ENCODE data around the gene EXPH5.

EXPH5 gene

DNA sequence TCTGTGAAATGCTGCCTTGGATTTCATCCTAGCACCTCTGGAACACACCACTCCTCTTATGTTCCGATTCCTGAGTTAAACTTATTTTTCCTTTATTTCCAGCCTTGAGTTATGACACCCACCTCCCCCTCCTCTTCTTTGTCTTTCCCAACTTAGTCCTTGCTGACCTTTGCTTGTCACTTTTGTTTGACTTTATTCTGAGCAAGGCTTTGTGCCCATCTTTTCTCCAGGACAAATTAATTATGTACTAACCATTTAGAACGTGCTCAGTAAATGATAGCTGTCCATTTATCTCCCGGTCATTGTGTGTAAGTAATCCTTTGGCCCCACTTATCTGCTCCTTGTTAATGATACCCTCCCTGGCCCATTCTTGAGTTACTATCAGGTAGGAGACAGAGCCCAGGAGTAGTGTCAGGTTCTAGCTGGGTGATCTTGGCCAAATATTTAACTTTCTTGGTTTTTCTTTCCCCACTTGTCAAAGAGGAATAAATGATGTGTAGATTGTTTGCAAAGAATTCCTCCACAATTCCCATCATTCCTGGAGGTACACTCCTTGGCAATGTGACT lies 44.2 kb downstream of the EXPH5 start:
- Histone ChIP-seq H3K4me3 (ENCODE audit: low read length) (no peak overlapping the region), H3K4me2 (ENCODE audit: low read length) (no peak overlapping the region), H3K9me2 (replicated peaks; ENCODE audit: control insufficient read depth, low read length) (no peaks in the 10 kb centered on the region), H3K27me3 (ENCODE audit: control insufficient read depth, low read length) (no peaks in the 10 kb centered on the region), H3F3A (ENCODE audit: control insufficient read depth, insufficient read depth) (no peaks in the 10 kb centered on the region), H3K4me1 (ENCODE audit: control insufficient read depth, low read length) (no peaks in the 10 kb centered on the region), H3K9me3 (ENCODE audit: control insufficient read depth, insufficient read depth, low read length) (no peaks in the 10 kb centered on the region), H3K27ac (ENCODE audit: low read depth, low read length) (no peak overlapping the region), H3K79me2 (ENCODE audit: control insufficient read depth, low read length) (no peaks in the 10 kb centered on the region), H4K20me1 (ENCODE audit: control insufficient read depth, insufficient read depth, low read depth, low read length) (no peaks in the 10 kb centered on the region), H3K36me3 (ENCODE audit: control insufficient read depth, low read length) (no peaks in the 10 kb centered on the region)
- TF ChIP-seq EZH2phosphoT487 (IDR thresholded peaks at IDR 0.05; ENCODE audit: borderline replicate concordance, low read length): no peak
- TF ChIP-seq, protein P1, sequence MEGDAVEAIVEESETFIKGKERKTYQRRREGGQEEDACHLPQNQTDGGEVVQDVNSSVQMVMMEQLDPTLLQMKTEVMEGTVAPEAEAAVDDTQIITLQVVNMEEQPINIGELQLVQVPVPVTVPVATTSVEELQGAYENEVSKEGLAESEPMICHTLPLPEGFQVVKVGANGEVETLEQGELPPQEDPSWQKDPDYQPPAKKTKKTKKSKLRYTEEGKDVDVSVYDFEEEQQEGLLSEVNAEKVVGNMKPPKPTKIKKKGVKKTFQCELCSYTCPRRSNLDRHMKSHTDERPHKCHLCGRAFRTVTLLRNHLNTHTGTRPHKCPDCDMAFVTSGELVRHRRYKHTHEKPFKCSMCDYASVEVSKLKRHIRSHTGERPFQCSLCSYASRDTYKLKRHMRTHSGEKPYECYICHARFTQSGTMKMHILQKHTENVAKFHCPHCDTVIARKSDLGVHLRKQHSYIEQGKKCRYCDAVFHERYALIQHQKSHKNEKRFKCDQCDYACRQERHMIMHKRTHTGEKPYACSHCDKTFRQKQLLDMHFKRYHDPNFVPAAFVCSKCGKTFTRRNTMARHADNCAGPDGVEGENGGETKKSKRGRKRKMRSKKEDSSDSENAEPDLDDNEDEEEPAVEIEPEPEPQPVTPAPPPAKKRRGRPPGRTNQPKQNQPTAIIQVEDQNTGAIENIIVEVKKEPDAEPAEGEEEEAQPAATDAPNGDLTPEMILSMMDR (IDR thresholded peaks at IDR 0.05; ENCODE audit: low read depth, low read length, poor library complexity, severe bottlenecking): no peak

DNA sequence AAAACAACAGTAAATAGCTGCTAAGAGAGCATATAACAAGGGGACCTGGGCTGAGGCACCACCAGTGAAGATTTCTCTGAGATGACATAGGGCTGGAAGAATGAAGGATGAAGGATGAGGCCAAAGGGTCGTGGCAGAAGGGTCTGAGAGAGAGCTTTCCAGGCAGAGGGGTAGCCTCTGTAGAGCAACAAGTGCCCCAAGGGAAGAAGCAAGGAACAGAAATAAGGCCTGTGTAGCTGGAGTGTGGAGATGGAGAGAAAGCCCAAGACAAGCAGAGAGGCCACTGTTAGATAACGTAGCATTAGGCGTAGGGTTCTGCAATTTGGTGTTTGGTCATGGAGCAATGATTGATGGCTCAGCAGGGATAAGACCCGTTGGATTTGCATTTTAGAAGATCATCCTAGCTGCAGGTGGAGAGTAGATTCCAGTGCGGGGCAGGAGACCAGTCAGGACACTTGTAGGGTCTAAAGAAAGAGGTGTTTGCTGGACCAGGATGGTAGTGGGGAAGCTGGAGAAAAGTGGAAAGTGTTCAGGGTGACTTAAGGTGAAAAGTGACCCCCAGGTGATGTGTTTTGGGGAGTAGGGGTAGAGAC lies 47.6 kb downstream of the EXPH5 start:
- no peaks in the 10 kb centered on the region for H3K4me1 ChIP-seq (ENCODE audit: control insufficient read depth, low read length)
- TF ChIP-seq, protein P1 (IDR thresholded peaks at IDR 0.05; ENCODE audit: low read depth, low read length, poor library complexity, severe bottlenecking): no peak
- TF ChIP-seq EZH2phosphoT487 (IDR thresholded peaks at IDR 0.05; ENCODE audit: borderline replicate concordance, low read length): no peak
- H3K4me3 ChIP-seq (ENCODE audit: low read length): no peak overlapping the region
- H3K9me2 ChIP-seq (replicated peaks; ENCODE audit: control insufficient read depth, low read length): no peaks in the 10 kb centered on the region
- H3K27me3 ChIP-seq (ENCODE audit: control insufficient read depth, low read length): no peaks in the 10 kb centered on the region
- no peaks in the 10 kb centered on the region for H3F3A ChIP-seq (ENCODE audit: control insufficient read depth, insufficient read depth)
- H3K9me3 ChIP-seq (ENCODE audit: control insufficient read depth, insufficient read depth, low read length): no peaks in the 10 kb centered on the region
- no peaks in the 10 kb centered on the region for H4K20me1 ChIP-seq (ENCODE audit: control insufficient read depth, insufficient read depth, low read depth, low read length)
- H3K4me2 ChIP-seq (ENCODE audit: low read length): no peak overlapping the region
- no peaks in the 10 kb centered on the region for H3K36me3 ChIP-seq (ENCODE audit: control insufficient read depth, low read length)
- no peak overlapping the region for H3K27ac ChIP-seq (ENCODE audit: low read depth, low read length)
- no peaks in the 10 kb centered on the region for H3K79me2 ChIP-seq (ENCODE audit: control insufficient read depth, low read length)

DNA sequence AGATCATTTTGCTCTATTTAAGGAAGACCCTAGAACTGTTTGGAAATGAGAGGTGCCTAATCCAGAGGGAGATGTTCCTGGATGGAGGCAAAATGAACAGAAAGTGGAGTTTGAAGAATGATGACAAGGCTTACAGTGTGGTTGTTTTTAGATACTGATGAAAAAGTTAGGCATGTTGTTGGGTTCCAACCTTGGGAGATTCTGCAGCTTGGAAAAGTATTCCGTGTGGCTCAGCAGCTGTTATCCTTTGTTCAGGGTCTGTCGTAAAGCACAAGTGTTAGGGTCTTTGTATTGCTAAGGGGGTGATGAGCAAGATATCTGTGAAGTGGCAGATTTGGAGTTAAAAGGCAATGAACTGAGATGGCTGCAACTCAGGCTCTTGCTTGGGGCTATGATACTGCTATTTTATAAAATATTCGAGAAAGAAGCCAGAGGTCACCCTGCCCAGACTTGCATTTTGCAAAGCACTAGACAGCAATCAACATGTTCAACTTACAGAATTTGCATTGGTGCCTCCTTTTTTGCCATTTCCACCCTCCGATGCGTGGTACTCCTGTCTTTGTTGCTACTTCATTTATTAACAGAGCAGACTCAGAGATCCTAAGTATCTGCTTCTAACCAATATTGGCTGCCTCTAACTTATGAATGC lies 50.1 kb downstream of the EXPH5 start:
- H3K79me2 ChIP-seq (ENCODE audit: control insufficient read depth, low read length): no peaks in the 10 kb centered on the region
- H3K27ac ChIP-seq (ENCODE audit: low read depth, low read length): no peak overlapping the region
- H3F3A ChIP-seq (ENCODE audit: control insufficient read depth, insufficient read depth): no peaks in the 10 kb centered on the region
- H3K36me3 ChIP-seq (ENCODE audit: control insufficient read depth, low read length): no peaks in the 10 kb centered on the region
- no peaks in the 10 kb centered on the region for H3K27me3 ChIP-seq (ENCODE audit: control insufficient read depth, low read length)
- no peaks in the 10 kb centered on the region for H3K9me2 ChIP-seq (replicated peaks; ENCODE audit: control insufficient read depth, low read length)
- H3K4me3 ChIP-seq (ENCODE audit: low read length): no peak overlapping the region
- no peak overlapping the region for H3K4me2 ChIP-seq (ENCODE audit: low read length)
- no peaks in the 10 kb centered on the region for H3K4me1 ChIP-seq (ENCODE audit: control insufficient read depth, low read length)
- TF ChIP-seq EZH2phosphoT487 (IDR thresholded peaks at IDR 0.05; ENCODE audit: borderline replicate concordance, low read length): no peak
- TF ChIP-seq, protein P1 (IDR thresholded peaks at IDR 0.05; ENCODE audit: low read depth, low read length, poor library complexity, severe bottlenecking): no peak
- no peaks in the 10 kb centered on the region for H3K9me3 ChIP-seq (ENCODE audit: control insufficient read depth, insufficient read depth, low read length)
- no peaks in the 10 kb centered on the region for H4K20me1 ChIP-seq (ENCODE audit: control insufficient read depth, insufficient read depth, low read depth, low read length)
